Body of pancreas (tissue), 4 donors: ENCODE data around the gene BCL6. TPM values are rescaled to one million over a fixed set of nuclear protein-coding genes. Genes with fewer than 3 reads are reported as not detected.

Experiments
- ATAC-seq: fragments of 150-250 bp; one replicate; pipeline ENCODE4 v1.9.1; 2016
- DNase-seq, 4 donors: peaks; one replicate each; pipeline ENCODE4 v3.0.0-alpha.2; 2019
- H3K27ac ChIP-seq, 4 donors: fragments of 200-600 bp; sonication (generic); 1 replicate in 3 of 4; 2 replicates in 1 of 4; pipeline versions ENCODE4 v1.5.1 to v1.6.1; 2016 to 2019; ENCODE audit warnings: mild to moderate bottlenecking in 1 of 4, mixed read lengths in 1 of 4, moderate library complexity in 1 of 4
- H3K27me3 ChIP-seq, 2 donors: fragments of 200-600 bp; sonication (generic); one replicate each; pipeline ENCODE4 v1.6.0; 2016; ENCODE audit warnings: mild to moderate bottlenecking in 1 of 2
- H3K36me3 ChIP-seq, 2 donors: fragments of 200-600 bp; sonication (generic); replicated peaks in 1 of 2; 2 replicates each; pipeline ENCODE4 v1.5.1; 2016; ENCODE audit warnings: low read depth in 2 of 2; ENCODE audit not compliant: insufficient read depth in 1 of 2
- H3K4me1 ChIP-seq: fragments of 200-600 bp; sonication (generic); one replicate; pipeline ENCODE4 v1.6.0; 2016
- H3K4me3 ChIP-seq, 2 donors: fragments of 200-600 bp; sonication (generic); 1 replicate in 1 of 2; 2 replicates in 1 of 2; pipeline ENCODE4 v1.5.1; 2016 to 2019
- H3K9me3 ChIP-seq, 3 donors: fragments of 200-600 bp; sonication (generic); 1 replicate in 2 of 3; 2 replicates in 1 of 3; pipeline ENCODE4 v1.5.1; 2016
- POLR2A ChIP-seq, 3 donors: fragments of 450-650 bp; IDR thresholded peaks; one replicate each; pipeline ENCODE4 v1.6.1; 2016; ENCODE audit warnings: antibody characterized with exemption in 3 of 3, mild to moderate bottlenecking in 2 of 3
- WGBS, 2 donors: methylation state at CpG; one replicate each; pipeline ENCODE4 v1.1.5; 2017; 5-methylcytosine and 5-hydroxymethylcytosine counted together
- intact Hi-C: fragments of 100-400 bp; cut with DNase I; formaldehyde crosslinking; loops from one replicate; pipeline ENCODE4 v1.15.1; 2023
- total RNA-seq, 2 donors: library from RNA; depleted of rRNA; stranded (reverse); fragments of >200 nt; gene quantifications; one replicate each; pipeline ENCODE4 v1.1.0, GENCODE V29; 2016
- TF ChIP-seq, protein P1 (sequence below), 7 experiments: fragments of 450-650 bp in 4 of 7; fragments of 200-600 bp in 3 of 7; sonication (generic) in 3 of 7; IDR thresholded peaks; one replicate each; pipeline ENCODE4 v1.5.1; 2016 to 2019; ENCODE audit warnings: antibody characterized with exemption in 7 of 7

The BCL6 gene
- total RNA-seq, 2 donors from 2014 or later, result 45.7 to 53.4 TPM

- H3K4me1 ChIP-seq, result no peaks in the 10 kb centered on the region
- H3K27me3 ChIP-seq, result no peaks in the 10 kb centered on the region
- 81 to 92% methylated on average over 7 of the region's 7 CpGs for WGBS, 2 donors
- ATAC-seq, result no peak
- H3K36me3 ChIP-seq, result peaks cover 42 to 85% of the 10 kb centered on the region in 2 donors
- H3K27ac ChIP-seq, result no peak overlapping the region
- H3K9me3 ChIP-seq, result no peaks in the 10 kb centered on the region
- no peak for TF ChIP-seq POLR2A (IDR thresholded peaks at IDR 0.05)
- TF ChIP-seq, protein P1, sequence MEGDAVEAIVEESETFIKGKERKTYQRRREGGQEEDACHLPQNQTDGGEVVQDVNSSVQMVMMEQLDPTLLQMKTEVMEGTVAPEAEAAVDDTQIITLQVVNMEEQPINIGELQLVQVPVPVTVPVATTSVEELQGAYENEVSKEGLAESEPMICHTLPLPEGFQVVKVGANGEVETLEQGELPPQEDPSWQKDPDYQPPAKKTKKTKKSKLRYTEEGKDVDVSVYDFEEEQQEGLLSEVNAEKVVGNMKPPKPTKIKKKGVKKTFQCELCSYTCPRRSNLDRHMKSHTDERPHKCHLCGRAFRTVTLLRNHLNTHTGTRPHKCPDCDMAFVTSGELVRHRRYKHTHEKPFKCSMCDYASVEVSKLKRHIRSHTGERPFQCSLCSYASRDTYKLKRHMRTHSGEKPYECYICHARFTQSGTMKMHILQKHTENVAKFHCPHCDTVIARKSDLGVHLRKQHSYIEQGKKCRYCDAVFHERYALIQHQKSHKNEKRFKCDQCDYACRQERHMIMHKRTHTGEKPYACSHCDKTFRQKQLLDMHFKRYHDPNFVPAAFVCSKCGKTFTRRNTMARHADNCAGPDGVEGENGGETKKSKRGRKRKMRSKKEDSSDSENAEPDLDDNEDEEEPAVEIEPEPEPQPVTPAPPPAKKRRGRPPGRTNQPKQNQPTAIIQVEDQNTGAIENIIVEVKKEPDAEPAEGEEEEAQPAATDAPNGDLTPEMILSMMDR (IDR thresholded peaks at IDR 0.05), result no peak
- no peak for DNase-seq
- intact Hi-C loops, result no loop called here
- no peak overlapping the region for H3K4me3 ChIP-seq
Measured at GRCh38 chr3:187725653-187726370, 19.5 kb downstream of the BCL6 start.

- ATAC-seq (no peak), DNase-seq (no peak)
- peaks cover 3% of the 10 kb centered on the region for H3K4me1 ChIP-seq
- 90 to 91% methylated on average over 22 of the region's 22 CpGs for WGBS, 2 donors
- H3K36me3 ChIP-seq, result peaks cover 42 to 79% of the 10 kb centered on the region in 2 donors
- H3K9me3 ChIP-seq, result no peaks in the 10 kb centered on the region
- intact Hi-C loops, result no loop called here
- no peak overlapping the region for H3K4me3 ChIP-seq
- TF ChIP-seq, protein P1 (IDR thresholded peaks at IDR 0.05), result no peak
- TF ChIP-seq POLR2A (IDR thresholded peaks at IDR 0.05), result no peak
- H3K27ac ChIP-seq, result no peak overlapping the region
- no peaks in the 10 kb centered on the region for H3K27me3 ChIP-seq
Measured at GRCh38 chr3:187725224-187725623, 20.0 kb downstream of the BCL6 start.

DNA sequence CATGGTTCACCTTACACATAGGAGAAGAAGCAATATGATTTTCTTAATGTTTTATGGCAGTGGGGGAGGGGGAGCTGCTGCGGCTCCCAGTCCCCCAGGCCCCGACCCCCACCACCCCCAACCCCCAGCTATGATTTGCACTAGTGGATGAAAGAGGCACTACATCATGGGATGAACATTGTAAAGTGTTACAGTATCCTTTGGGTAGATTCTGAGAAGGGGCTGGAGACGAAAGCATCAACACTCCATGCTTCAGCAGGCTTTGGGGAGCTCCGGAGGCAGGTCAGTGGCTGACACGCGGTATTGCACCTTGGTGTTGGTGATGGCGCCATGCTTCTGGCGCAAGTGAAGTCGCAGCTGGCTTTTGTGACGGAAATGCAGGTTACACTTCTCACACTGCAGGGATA lies 23.1 kb downstream of the BCL6 start:
- intact Hi-C loops, result no loop called here
- peaks cover 9% of the 10 kb centered on the region for H3K4me1 ChIP-seq
- WGBS, 2 donors, result 87 to 89% methylated on average over 10 of the region's 10 CpGs
- DNase-seq (no peak), ATAC-seq (no peak)
- no peaks in the 10 kb centered on the region for H3K9me3 ChIP-seq
- H3K27me3 ChIP-seq, result no peaks in the 10 kb centered on the region
- no peak overlapping the region for H3K4me3 ChIP-seq
- peaks cover 19 to 53% of the 10 kb centered on the region in 2 donors for H3K36me3 ChIP-seq
- TF ChIP-seq, protein P1 (IDR thresholded peaks at IDR 0.05), result no peak
- TF ChIP-seq POLR2A (IDR thresholded peaks at IDR 0.05), result no peak
- H3K27ac ChIP-seq, result no peak overlapping the region

DNA sequence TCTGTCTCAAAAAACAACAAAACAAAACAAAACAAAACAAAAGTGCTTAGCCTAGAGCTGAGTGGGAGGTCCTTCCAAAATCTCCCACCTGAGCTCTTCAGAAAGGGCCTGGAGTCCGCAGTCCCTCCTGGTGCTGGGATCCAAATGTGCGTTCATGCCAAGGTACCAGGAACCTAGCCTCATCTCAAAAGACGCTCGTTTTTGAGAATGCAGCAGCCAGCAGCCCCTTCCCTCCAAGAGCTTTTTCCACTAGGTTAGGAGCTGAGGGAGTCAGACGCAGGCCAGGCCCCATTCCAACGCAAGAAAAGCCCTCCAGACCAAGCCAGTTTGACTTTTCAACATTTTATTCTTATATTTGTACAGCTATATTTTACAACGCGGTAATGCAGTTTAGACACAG lies 24.2 kb downstream of the BCL6 start:
- Histone ChIP-seq H3K4me1 (peaks cover 9% of the 10 kb centered on the region), H3K36me3 (peaks cover 19 to 44% of the 10 kb centered on the region in 2 donors), H3K9me3 (no peaks in the 10 kb centered on the region), H3K27ac (no peak overlapping the region), H3K4me3 (no peak overlapping the region), H3K27me3 (no peaks in the 10 kb centered on the region)
- no peak for ATAC-seq
- DNase-seq, result no peak
- TF ChIP-seq POLR2A (IDR thresholded peaks at IDR 0.05), result no peak
- TF ChIP-seq, protein P1 (IDR thresholded peaks at IDR 0.05), result no peak
- WGBS, 2 donors, result 84 to 90% methylated on average over 8 of the region's 8 CpGs
- intact Hi-C loops, result no loop called here

- H3K27me3 ChIP-seq, result no peaks in the 10 kb centered on the region
- peaks cover 9% of the 10 kb centered on the region for H3K4me1 ChIP-seq
- H3K9me3 ChIP-seq, result no peaks in the 10 kb centered on the region
- H3K36me3 ChIP-seq, result peaks cover 17 to 38% of the 10 kb centered on the region in 2 donors
- TF ChIP-seq, protein P1 (IDR thresholded peaks at IDR 0.05), result no peak
- TF ChIP-seq POLR2A (IDR thresholded peaks at IDR 0.05), result no peak
- peak overlapping the region in 2 of 4 donors; percentile 27 to 52 for H3K27ac ChIP-seq
- no peak for ATAC-seq
- 92 to 97% methylated on average over 2 of the region's 2 CpGs for WGBS, 2 donors
- H3K4me3 ChIP-seq, result no peak overlapping the region
- no peak for DNase-seq
- intact Hi-C loops, result no loop called here
Measured at GRCh38 chr3:187720337-187720670, 25.0 kb downstream of the BCL6 start.
